ENCODE data around the gene RAB23.

The RAB23 gene

DNA sequence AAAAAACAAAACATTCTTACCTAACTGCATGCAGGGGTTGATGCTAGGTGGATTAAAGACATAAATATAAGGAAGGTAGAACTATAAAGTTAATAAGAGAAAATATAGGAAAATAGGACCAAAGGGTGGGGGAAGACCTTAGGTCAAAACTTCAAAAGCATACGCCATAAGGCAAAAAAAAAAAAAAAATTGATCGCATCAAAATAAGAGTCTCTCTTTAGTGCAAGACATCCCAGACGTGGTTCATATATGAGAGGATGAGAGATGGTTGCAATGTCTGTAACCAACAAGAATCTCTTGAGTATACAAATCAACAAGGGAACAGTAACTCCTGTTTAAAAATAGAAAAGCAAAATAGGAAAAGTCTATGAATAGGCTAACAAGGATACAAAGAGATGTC is 41.5 kb downstream of the RAB23 start:
- no peak for DNase-seq (ENCODE audit: extremely low read depth, low read depth)
- TF ChIP-seq, protein P1, sequence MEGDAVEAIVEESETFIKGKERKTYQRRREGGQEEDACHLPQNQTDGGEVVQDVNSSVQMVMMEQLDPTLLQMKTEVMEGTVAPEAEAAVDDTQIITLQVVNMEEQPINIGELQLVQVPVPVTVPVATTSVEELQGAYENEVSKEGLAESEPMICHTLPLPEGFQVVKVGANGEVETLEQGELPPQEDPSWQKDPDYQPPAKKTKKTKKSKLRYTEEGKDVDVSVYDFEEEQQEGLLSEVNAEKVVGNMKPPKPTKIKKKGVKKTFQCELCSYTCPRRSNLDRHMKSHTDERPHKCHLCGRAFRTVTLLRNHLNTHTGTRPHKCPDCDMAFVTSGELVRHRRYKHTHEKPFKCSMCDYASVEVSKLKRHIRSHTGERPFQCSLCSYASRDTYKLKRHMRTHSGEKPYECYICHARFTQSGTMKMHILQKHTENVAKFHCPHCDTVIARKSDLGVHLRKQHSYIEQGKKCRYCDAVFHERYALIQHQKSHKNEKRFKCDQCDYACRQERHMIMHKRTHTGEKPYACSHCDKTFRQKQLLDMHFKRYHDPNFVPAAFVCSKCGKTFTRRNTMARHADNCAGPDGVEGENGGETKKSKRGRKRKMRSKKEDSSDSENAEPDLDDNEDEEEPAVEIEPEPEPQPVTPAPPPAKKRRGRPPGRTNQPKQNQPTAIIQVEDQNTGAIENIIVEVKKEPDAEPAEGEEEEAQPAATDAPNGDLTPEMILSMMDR (IDR thresholded peaks at IDR 0.05; ENCODE audit: low read depth, low read length) = no peak

DNA sequence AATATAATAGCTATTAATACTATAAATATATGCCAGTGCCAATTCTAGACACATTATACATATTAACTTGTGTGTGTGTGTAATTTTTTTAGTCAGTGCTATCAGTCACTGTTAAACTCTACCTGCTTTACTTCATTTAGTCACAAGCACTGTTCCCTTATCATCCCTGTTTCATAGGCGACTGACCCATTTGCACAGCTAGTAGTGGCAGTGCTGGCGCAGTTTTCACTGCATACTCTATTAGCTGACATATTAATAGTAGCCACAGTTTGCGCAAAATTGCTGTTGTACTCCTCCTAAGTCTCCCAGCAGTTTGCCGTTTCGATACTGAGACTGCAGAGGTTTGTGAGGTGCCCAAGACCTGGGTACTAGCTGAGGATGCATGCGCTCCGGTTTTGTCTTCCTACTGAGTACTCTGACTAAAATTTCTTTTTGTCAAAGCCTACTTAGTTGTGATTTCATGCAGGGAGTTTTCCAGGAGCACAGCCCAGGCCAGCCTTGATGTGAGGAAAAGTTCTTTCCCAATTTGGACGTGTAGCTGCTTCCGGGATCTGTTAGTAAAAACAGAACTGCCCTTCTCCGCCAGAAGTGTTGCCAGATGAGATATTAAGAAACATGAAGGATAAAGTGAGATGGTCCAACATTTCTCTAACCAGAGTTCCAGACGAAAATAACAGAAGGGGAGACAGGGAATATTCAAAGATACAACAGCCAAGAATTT is 44.4 kb downstream of the RAB23 start:
- DNase-seq (ENCODE audit: extremely low read depth, low read depth) = no peak
- TF ChIP-seq, protein P1 (IDR thresholded peaks at IDR 0.05; ENCODE audit: low read depth, low read length) = no peak

DNA sequence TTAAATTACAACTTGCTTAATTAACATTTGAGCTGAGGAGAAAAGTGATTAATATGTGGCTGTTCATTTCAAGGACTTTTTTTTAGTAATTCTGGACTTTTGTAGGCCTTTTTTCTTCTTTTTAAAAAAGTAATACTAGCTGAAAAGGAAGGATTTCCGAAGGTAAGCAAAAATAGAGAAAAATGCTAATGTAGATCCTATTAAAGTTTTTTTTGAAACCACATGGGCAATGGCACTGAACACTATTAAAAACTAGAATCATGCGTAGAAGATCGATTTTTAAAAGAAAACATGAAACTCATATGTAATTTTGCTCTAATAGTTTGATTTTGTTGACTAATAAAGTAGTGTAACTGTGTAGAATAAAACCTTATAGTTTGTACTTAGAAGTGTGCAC is 47.6 kb downstream of the RAB23 start:
- no peak for DNase-seq (ENCODE audit: extremely low read depth, low read depth)
- TF ChIP-seq, protein P1 (IDR thresholded peaks at IDR 0.05; ENCODE audit: low read depth, low read length) = no peak

DNA sequence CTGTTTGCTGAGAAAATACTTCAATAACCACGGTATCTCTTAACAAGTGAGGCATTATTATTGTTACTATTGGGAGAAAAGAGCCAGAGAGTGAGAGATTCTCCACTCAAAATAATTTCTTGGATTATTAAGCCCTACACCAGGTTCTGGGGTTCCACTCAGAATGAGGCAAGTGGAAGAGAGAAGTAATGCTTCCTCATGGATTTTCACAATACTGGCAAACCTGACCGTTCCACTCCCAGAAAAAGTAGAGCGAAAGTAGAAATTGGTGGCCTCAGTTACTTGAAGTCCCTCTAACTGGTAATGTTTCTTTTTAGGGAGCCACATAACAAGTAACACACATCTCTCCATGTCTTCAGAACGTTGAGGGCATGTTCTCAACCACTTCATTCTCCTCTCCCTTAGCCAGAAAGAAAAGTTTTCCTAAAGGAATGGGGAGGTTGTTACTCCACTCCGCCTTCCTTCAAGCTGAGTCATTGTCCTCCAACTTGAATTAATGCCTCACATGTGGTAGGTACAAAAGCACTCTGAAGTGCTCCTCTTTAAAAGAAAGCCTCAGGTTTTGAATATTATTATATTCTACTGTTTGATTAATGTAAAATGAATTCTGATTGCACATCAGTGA is 48.1 kb downstream of the RAB23 start:
- no peak for DNase-seq (ENCODE audit: extremely low read depth, low read depth)
- TF ChIP-seq, protein P1 (IDR thresholded peaks at IDR 0.05; ENCODE audit: low read depth, low read length) = no peak

DNA sequence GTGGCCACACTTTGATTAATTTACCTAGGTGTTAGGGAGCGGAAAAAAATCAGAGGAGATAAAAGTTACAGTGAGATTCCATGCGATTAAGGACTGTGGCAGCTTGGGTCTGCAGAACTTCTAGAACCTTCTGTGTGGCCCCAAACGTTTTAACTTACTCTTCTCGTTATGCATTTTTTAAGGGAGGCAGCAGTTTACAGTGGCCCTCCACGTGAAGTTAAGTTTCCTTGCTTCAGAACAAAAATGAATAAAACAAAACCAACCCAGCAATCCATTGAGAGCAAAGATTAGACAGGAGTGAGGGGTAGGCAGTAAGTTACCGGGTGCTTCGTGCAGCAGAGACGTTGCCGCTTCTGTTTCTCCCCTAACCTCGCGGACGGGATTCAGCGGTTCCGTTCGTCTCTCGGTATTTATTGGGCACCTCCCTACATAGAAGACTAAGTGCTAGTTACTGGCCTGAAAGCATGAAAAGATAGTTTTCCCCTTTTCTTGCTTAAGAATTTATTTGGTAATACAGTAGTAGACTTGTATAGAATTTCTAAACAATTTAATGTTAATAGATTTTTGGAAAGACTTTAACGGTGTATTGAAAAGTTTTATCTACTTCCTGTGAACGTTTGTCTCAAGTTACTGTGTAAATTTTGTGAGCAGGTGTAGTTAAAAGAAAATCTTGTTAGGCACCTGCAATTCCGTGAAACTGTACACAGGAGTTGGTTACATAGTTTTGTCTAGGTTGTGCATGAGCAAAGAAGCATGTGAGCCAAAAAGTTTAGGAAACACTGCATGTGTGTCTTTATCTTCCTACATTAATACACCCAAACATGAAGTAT is 48.8 kb downstream of the RAB23 start:
- TF ChIP-seq, protein P1 (IDR thresholded peaks at IDR 0.05; ENCODE audit: low read depth, low read length) = no peak
- no peak for DNase-seq (ENCODE audit: extremely low read depth, low read depth)

DNA sequence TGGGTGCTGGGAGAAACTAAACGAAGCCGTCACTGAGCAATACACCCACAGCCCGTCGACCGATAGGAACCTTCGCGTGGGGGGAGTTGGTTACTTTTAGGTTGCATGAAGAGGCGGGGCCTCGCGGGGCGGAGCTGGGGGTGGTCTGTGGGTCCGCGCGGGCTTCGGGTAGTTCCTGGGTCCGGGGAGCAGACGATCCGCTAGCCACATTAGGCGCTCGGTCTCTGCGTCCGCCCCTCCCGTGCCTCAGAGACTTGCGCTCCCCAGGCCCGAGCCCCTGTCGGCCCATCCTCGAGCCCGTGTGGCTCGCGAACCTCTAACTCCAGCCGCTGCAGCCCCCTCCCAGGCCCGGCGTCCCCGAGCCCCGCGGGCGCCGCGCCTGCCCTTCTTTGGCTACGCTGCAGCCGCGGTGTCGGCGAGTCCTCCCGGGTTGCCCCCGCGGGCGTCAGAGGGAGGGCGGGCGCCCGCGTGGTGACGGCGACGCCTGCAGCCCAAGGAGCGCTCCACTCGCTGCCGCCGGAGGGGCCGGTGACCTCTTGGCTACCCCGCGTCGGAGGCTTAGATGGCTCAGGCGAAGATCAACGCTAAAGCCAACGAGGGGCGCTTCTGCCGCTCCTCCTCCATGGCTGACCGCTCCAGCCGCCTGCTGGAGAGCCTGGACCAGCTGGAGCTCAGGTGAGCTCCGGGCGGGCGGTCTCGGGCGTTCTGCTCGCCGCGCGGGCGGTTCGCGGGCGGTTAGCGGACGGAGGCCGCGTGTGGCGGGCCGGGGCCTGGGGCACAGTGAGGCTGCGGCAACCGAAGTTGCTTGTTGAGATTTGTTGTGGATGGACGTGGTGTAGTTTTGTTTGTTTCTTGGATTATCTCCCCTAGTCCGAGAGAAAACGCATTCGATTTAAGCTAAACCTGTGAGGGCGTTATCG is 49.7 kb downstream of the RAB23 start, which contains the start of gene BAG2:
TSS of gene BAG2 (plus strand) at position 191 of the 920 bp plus-strand sequence. CDS start at position 563, 372 bp downstream.
- DNase-seq (ENCODE audit: extremely low read depth, low read depth) = peak; percentile 75
- TF ChIP-seq, protein P1 (IDR thresholded peaks at IDR 0.05; ENCODE audit: low read depth, low read length) = no peak; the same call in none of the 2 replicates
